ENCODE measurements around the gene KIAA1755. TPM values are rescaled to one million over a fixed set of nuclear protein-coding genes. Genes with fewer than 3 reads are reported as not detected.

KIAA1755 gene
- total and polyA plus RNA-seq, 10 of the 15 experiments (the other 5 are each of a cell fraction or from before 2014, with no cell fraction given) = not detected

GRCh38 chr20:38242848-38243708 is 17.5 kb downstream of the KIAA1755 start:
- no peaks in the 10 kb centered on the region for H3K4me1 ChIP-seq (ENCODE audit: control insufficient read depth, insufficient read depth, low read length)
- H3K79me2 ChIP-seq (ENCODE audit: control insufficient read depth, insufficient read depth, low read length) = no peaks in the 10 kb centered on the region
- no peaks in the 10 kb centered on the region for H3K27me3 ChIP-seq (replicated peaks in 1 of 2; ENCODE audit: control insufficient read depth in 2 of 2, insufficient read depth in 2 of 2, low read length in 1 of 2)
- no peak for FAIRE-seq
- BruUV-seq (replicated peaks) = no TSS peak
- no peak overlapping the region for H2AFZ ChIP-seq (ENCODE audit: control insufficient read depth, low read depth, low read length)
- TF ChIP-seq PKNOX1 (IDR thresholded peaks at IDR 0.05) (no peak), ZNF217 (IDR thresholded peaks at IDR 0.05) (no peak), NR2F1 (conservative IDR thresholded peaks at IDR 0.05) (no peak), ZNF274 (IDR thresholded peaks at IDR 0.05; ENCODE audit: insufficient read depth, insufficient read length) (no peak), KAT2A (conservative IDR thresholded peaks at IDR 0.05; ENCODE audit: control insufficient read depth, low read depth, low read length) (no peak), CTCF (IDR thresholded peaks at IDR 0.05 in 2 of 3, conservative IDR thresholded peaks at IDR 0.05 in 1 of 3; ENCODE audit: control insufficient read depth in 2 of 3, extremely low read depth in 1 of 3, insufficient read depth in 1 of 3, low read depth in 3 of 3, low read length in 3 of 3) (peak; percentile 29 to 43 (median 39); a peak in 4 of 6 replicates), STAT3 (IDR thresholded peaks at IDR 0.05; ENCODE audit: low read depth, low read length) (no peak), CBX5 (IDR thresholded peaks at IDR 0.05; ENCODE audit: low read depth) (peak; percentile 98), MYC (IDR thresholded peaks at IDR 0.05; ENCODE audit: insufficient read depth, insufficient read length, insufficient replicate concordance, low read length, severe bottlenecking) (no peak)
- ChIA-PET SMC1A (ENCODE audit: uncharacterized antibody, unreplicated experiment) (interaction anchor here (1.5 kb wide), 1 partner anchor 185 kb away, joined by 4 read pairs; no protein-coding TSS in a partner anchor), POLR2A (no interaction called here), CTCF (interaction anchor here (0.6 to 1.5 kb wide), 6 partner anchors 9 to 265 kb away, joined by 3 to 6 read pairs (median 3); no protein-coding TSS in a partner anchor), RAD21 (ENCODE audit: unreplicated experiment) (interaction anchor here (1.5 kb wide), 1 partner anchor 185 kb away, joined by 4 read pairs; no protein-coding TSS in a partner anchor)
- H3K9ac ChIP-seq (ENCODE audit: control insufficient read depth, insufficient read depth, low read length) = no peak overlapping the region
- DNase-seq (ENCODE audit: low read depth, low spot score) = no peak
- H3K36me3 ChIP-seq (ENCODE audit: control insufficient read depth in 2 of 2, insufficient read depth in 2 of 2, low read length in 1 of 2) = no peaks in the 10 kb centered on the region
- peaks cover 13% of the 10 kb centered on the region; the same call in 2 of the 3 replicates for H3K9me3 ChIP-seq (replicated peaks; ENCODE audit: control insufficient read depth, insufficient read depth, low read length)
- ATAC-seq = no peak
- H3K27ac ChIP-seq (ENCODE audit: control insufficient read depth, insufficient read depth) = no peak overlapping the region
- in situ Hi-C loops (cut with MboI) = no loop called here
- H3K4me2 ChIP-seq (ENCODE audit: control insufficient read depth, insufficient read depth) = no peak overlapping the region
- no peak overlapping the region for H3K4me3 ChIP-seq
- no peaks in the 10 kb centered on the region for H4K20me1 ChIP-seq (ENCODE audit: control insufficient read depth, insufficient read depth)
- 44% methylated on average over 5 of the region's 5 CpGs for WGBS (ENCODE audit: insufficient coverage, insufficient replicate concordance, low lambda C conversion rate, missing lambda C conversion rate)
- intact Hi-C loops (cut with micrococcal nuclease; ENCODE audit: unreplicated experiment) = no loop called here

All from GM12878 (cell line).